Retina (tissue), 1 donor: ENCODE results near the gene BCOR.

Experiments used
- DNase-seq: peaks from one replicate; pipeline ENCODE4 v3.0.0-alpha.2; 2016

BCOR gene

GRCh38 chrX:40097504-40098263 lies at the start of gene BCOR:
BCOR (minus strand) TSS chrX:40097958; CDS start chrX:40077929, 20,029 bp downstream.
- DNase-seq, result peak; percentile 73

- no peak for DNase-seq
These were observed 49.6 kb upstream of the BCOR start for GRCh38 chrX:40147126-40147952.

GRCh38 chrX:40146262-40147125 lies 48.7 kb upstream of the BCOR start:
- DNase-seq, result peak; percentile 65

- DNase-seq, result peak; percentile 62
These were observed 48.1 kb upstream of the BCOR start for GRCh38 chrX:40145923-40146261.

DNA sequence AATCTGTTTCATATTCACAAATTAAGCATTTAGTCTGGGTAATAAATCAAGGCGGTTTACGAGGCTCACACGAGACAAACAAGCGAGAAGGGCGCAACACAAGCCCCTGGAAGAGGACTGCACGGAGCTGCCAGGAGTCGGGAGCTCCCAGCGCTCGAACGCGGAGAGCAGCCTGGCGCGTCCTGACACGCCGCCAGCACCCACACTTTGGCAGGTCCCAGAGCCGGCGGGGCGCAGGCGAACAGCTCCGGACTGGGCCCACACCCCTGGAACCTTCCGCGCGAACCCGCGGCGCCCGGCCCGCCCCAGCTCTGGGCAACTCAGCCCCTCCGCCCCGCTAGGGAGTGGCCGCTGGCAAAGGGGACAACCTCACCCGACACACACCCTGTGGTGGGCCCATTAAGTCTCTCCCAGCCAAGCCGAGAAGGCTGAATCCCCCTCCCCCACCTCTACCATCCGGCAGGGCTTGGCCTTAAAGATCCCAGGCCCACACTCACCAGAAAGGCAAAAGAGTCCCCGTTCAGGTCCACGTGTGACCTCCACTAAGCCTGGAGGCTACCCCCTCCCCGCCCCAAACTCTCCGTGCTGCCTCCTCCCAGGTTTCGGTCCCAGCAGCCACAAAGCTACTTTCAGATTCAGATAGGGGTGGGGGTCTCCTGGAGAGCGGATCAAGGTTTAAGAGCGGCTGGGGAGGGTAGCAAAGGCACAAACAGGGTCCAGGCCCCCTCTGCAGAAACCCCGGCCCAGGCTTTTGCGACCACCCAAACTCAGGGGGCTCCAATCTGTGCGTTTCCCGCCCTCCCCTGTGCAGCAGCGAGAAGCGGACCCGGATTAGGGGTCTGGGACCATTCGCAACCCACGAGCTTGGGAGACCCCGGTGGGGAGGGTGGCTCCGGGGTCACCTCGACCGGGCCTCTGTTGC lies 47.5 kb upstream of the BCOR start:
- peak; percentile 63 for DNase-seq

GRCh38 chrX:40144576-40144975 lies 46.8 kb upstream of the BCOR start:
- no peak for DNase-seq

GRCh38 chrX:40143987-40144386 lies 46.2 kb upstream of the BCOR start:
- no peak for DNase-seq

- no peak for DNase-seq
These were observed 45.2 kb upstream of the BCOR start for GRCh38 chrX:40143001-40143400.

GRCh38 chrX:40142417-40142816 lies 44.7 kb upstream of the BCOR start:
- DNase-seq, result no peak

- DNase-seq, result peak; percentile 34
These were observed 43.1 kb upstream of the BCOR start for GRCh38 chrX:40140706-40141499.

DNA sequence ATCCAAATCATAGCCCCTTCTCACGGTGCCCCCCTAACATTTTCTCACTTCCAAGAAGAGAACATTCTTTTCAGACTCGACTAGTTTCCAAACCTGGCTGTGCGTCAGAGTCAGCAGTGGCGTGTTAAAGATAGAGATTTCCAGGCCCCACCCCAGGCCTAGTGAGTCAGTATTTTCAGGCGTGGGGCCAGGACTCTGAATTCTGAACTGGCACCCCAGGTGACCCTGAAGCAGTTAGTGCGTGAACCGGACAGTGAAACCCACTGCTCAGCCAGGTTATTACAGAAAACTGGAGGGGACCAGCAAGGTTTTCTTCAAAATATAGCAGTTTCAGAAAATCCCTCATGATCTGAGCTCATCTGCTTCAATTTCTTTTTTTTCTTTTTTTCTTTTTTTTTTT lies 35.0 kb upstream of the BCOR start:
- no peak for DNase-seq

DNA sequence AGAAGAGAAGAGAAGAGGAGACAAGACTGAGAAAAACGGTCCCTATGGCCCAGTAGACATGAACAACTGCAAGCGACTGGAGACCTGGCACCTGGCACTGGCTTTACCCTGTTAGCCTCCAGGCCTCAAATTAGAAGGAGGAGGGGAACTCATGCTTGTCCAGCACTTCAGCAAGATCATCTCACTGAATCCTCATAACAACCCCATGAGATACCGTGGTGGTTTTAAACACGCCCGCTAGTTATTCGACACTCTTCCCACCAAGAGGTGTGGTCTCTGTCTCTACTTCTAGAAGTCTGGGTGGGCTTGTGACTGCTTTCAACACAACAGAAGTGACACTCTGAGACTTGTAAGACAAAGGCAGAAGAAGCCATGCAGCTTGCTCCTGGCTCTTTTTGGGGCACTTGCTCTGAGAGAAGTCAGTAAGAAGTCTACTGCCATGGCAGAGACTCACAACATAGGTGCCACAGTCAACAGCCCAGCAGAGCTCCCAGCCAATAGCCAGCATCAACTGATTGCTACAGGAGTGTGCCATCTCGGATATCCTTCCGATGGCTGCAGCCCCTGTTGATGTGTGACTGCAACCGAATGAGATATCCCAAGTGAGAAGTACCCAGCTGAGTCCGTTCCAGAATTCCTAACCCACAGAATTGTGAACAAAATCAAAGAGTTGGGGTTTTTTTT lies 34.0 kb upstream of the BCOR start:
- no peak for DNase-seq

DNA sequence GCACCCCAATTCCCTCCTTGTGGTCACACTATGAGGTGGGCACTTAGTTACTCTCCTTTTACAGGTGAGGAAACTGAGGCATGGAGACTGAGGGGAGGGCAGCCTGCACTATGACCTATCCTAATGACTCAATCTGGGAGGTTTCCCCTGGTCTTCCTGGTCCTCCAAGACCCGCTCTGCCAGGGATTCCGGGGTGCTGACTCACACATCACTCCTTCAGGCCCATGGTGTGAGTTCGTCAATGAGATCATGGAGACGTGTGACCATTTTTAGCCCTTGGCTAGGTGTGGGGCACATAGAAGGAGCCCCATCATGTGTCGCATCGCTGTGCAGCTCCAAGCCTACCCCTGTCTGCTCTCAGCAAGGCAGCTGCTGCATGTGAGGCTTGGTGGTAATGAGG lies 32.4 kb upstream of the BCOR start:
- no peak for DNase-seq

- DNase-seq, result no peak
These were observed 29.3 kb upstream of the BCOR start for GRCh38 chrX:40127052-40127451.

GRCh38 chrX:40122487-40122886 lies 24.7 kb upstream of the BCOR start:
- no peak for DNase-seq

DNA sequence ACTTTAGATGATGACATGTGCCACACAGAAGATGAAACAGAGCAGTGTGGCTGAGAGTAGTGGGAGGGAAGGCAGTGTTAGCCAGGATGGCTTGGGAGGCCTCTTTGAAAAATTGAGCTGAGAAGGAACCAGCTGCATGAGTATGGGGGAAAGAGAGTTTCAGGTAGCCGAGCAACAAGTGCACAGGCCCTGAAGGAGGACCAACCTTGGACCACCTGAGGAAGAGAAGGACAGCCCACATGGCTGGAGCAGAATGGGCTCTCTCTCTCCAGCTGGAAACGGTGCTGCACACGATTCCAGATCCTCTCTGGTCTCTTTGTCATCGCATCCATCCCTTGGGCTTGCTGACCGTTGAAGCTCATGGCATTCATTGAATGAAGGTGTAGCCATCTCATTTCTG lies 23.9 kb upstream of the BCOR start:
- no peak for DNase-seq

DNA sequence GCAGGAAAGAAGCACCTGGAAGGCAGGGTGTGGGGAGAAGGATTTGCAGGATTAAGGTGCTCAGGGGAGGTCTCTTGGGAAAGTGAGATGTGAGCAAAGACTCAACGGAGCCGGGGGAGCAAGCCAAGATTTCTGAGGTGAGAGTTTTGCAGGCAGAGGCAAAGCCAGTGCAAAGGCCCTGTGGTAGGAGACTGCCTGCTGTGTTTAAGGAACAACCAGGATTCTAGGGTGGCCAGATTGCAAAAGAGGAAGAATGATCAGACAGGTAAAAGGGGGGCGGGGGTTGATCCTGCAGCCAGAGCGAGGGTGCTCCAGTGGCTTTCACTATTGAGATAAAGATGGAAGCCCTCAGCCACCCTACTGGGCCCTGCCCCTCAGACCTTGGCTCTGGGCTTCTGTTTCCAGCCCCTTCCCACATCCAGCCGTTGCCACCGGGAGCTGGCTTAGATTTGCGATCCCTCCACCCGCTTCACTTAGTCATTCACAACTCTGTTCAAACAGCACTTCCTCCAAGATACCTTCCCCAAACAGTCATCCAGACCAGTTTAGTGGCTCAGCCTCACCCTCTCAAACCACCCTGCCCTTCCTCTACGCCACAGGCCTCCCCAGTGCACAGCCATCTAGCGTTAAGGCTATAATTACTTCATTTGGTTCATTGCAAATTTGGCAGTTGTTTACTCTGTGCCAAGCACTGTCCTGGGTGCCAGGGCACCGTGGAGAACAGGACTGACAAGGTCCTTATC lies 23.3 kb upstream of the BCOR start:
- no peak for DNase-seq

- no peak for DNase-seq
These were observed 20.0 kb upstream of the BCOR start for GRCh38 chrX:40117715-40118285.

DNA sequence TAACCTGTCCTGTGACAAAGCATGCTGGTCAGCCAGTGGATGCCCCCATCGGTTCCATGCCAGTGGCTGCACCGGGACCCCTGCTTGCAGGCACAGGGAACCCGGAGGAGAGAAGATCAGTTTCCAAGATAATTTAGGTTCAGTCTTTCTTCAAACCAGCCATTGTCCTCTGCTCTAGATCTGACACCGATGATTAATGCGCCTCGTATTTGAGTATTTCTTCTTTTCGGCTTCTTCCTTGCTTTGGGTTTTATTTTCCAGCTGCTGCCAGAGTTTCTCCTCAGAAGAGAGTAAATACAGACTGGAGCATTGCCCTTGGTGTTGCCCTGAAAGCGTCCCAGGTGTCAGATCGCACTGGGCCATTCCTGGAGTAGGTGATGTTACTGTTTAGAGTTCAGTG lies 19.2 kb upstream of the BCOR start:
- DNase-seq, result no peak

- no peak for DNase-seq
These were observed 15.2 kb upstream of the BCOR start for GRCh38 chrX:40112996-40113395.
